Femur (tissue), 1 donor: Measurements from ENCODE around the gene NEGR1.
A peak's percentile ranks its signal among the peaks of the same experiment; 100 is the strongest.

Experiments used
- DNase-seq: peaks from one replicate; pipeline ENCODE4 v3.0.0-alpha.2; 2017

The NEGR1 gene

DNA sequence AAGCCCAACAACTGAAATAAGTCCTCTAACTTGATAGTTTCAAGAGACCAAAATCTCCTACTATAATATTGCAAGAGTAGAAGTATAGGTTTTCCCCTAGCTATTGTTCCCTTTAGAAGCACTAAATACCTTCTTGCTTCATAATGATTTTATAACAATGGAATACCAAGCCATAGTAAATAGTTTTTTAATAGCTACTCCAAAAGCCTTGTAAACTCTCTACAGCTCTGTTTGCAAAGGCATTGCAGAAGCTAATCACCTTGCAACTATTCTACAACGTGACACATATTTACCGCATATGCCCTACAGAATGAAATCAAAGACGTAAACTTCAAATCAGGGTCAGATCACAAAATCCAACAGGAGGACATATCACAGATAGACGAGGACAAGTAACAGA is 750.0 kb downstream of the NEGR1 start:
- no peak for DNase-seq

DNA sequence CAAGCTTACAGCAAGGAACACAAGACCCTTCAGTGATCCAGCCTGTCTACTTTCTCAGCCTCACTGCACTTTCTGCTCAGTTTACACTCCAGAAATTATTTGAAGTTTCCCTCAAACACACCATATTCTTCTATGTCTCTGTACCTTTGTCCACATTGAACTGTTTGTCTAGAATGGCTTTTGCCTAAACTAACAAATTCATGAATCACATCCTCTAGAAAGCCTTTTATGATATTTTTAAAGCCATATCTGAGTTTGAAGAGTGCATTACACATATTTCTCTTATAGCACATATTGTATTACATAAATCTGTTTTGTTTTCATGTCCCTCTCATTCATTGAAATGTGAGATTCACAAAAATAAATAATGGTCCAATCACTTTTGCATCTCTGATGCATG is 755.5 kb downstream of the NEGR1 start:
- no peak for DNase-seq

DNA sequence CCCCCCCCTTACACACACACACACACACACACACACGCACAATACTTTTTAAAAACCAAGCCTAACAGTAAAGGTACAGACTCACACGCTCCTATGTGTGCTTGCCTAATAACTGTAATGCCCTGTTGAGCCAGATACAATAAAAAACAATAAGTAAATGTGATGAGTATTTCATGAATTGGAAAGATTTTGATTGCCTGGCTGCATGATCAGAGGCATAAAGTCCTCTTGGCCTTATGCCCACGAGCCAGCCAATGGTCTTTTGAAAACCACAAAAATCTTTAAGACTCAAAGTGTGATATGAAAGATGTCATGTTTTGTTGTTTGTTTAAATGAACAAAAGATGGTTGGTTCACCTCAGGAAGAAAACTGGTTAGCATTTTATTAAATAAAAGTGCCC is 759.6 kb downstream of the NEGR1 start:
- no peak for DNase-seq

DNA sequence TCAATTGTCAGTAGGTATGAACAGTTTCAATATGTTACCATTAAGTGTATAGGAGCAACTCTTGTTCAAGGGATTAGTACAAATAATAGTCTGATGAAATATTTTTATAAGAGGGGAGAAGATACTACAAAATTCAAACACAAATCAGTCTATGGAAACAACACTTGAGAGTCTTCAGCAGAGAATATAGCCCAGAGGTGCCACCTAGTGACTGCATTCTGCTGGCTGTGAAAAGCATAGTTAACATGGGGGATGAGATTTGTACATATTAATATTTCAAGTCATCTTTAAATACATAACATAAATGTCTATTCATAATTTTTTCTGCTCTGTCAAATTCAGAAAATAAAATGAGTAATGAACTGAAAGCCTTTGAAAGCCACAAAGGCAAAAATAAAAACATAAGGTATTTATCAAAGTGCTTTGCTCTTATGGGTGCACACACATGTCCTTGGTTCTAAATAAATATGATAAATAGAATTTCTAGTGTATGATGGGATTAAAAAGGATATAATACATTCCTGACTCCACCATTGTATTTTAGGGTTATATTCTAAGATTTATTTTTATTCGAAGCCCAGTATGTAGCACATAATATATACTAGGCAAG is 760.6 kb downstream of the NEGR1 start:
- peak; percentile 29 for DNase-seq

DNA sequence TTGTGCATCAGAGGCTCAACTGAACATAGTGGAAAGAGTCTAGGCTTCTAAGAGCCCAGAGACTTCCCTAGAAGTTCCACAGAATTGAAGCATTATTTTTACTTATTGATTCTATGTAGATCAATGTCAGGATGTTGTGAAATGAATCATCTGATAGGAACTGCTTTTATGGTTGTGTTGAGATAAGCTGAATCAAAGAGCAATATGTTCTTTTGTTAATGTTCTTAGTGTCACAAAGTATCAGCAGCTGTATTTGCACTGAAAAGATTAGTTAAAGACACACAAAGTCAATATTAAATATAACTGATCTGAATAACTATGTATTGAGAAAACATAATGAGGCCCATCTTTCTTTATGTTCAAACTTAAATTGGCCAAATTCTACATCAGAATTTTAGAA is 770.8 kb downstream of the NEGR1 start:
- DNase-seq, result no peak

DNA sequence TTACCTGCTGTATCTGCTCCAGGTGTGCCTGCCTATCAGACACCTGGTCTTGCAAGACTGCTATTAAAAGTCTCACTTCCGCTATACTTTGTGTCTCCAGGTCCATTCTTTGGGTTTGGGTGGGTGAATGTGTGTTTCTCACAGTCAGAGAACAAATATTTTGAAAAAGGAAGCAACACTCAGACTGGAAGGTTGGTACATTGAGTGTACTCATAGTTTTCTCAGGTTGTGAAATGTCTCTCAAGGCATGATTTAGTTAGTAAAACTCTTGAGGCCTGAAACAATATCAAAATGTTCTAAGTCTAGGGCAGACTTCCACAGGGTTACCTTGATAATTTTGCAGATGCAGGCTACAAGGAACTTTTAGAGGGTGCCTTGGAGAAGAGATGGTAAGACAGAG is 771.6 kb downstream of the NEGR1 start:
- DNase-seq, result no peak

DNA sequence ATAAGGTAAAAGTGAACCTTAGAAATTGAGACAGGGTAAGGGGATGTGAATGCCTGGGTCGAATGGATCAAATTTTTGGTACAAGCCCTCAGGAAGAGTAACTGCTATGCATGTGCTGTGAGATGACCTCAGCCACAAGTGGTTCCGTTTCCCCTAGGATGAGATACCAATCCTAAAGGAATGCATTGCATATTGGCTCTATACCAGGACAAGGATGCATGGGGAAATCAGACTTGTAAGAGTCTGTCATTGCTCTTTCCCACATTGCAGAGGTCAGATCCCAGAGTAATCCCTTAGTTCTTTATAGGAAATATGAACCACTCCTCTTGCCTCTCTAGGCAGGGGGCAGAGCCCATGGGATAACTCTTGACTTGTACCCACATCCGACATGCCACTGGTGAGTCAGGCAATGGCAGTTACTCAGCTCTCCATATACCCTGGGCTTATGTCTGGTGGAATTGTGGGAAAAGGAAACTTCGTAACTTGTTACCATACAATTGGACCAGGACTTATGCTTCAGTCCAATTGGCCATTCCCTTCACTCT is 773.2 kb downstream of the NEGR1 start:
- DNase-seq, result no peak

DNA sequence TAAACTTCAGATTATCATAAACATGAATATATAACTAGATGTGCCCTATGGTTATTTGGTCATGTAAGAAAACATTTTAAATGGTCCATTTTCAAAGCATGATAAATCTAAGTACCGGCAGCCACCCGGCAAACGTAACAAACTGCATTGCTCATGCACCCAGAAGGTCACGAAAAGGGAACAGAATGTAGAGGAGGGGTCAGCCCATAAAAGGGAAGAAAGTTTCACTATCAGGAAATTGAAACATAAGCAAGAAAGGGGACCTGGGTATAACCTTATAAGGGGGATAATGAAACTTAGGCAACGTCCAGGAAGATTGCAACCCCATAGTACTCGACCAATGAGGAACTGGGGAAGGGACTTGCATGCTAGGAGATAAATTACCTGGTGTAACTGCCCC is 780.3 kb downstream of the NEGR1 start:
- no peak for DNase-seq

DNA sequence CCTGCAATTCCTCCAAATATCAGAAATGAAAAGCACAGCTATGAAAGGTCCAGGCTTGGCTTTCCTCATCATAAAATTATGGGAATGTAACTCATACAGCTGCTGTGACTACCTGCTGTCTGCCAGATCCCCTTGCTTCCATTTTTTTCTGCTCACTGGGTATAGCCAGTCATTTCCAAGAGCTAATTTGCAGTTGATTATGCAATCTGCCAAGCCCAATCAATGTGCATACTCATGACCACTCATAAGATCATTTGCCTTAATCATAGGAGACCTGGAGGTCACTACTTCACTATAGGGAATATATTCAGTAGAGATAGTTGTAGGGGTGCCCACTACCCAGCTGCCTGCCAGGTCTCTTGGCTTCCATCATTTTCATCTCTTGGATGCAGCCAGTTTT is 783.8 kb downstream of the NEGR1 start:
- DNase-seq, result no peak

DNA sequence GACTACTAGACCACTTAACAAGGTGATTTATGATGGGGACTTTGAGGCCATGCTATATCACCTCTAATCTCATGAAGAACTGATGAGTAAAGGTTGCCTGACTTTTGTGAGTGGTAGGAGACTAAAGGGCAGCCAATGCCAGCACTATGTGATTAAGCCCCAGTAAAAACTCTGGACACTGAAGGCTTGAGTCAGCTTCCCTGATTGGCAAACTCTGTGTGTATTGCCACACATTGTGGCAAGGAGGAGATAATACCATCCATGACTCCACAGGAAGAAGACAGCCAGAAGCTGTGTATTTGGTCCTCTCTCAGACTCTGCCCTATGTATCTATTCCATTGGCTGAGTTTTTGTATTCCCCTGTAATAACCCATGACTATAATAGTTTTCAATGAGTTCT is 788.2 kb downstream of the NEGR1 start:
- DNase-seq, result no peak

DNA sequence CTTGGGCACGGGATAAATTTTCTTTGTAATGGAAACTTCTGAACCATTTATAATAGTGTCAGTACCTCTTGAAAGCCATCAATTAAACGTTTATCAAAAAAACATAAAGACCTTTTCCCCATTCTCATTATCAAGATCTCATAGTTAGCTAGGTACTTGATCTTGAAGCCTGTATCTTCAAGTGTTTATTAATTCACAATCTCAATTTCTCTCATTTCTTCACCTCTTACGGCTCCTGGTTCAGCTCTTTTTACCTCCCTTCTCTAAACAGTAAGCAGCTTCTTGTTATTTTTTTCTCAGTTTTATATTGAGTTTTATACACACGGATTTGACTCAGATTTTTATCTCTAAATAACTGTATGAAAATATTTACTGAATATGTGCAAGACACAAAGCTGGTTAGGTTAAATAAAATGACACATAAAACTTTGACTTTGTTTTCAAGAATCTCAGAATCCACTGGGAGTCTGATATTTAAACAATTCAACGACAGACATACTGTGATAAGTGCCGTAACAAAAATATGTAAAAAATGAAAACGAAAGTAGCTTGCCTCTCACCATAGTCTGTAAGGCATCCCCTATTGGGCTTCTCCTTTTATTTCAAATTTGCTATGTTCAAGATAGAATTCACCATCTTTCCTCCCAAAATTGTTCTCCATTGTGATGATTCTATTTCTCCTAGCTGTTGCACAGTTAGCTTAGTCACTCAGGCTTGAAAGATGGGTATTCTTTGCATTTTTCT is 789.9 kb downstream of the NEGR1 start:
- no peak for DNase-seq

DNA sequence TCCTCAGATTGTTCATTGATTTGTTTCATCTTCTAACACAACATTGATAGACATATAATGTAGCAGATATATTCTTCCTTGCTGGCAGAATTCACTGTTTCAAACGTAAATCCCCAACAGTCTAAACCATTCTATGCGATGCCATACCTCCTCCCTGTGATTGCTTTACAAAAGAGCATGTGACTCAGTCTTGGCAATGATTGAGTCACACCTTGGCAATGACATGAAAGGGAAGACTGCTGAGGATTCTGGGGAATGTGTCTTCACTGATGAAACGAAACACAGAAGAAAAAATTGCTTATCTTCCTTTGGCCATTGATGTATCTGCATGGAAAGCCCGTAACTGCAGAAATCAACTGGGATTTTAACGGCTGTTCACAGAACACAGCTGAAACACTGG is 791.9 kb downstream of the NEGR1 start:
- no peak for DNase-seq

DNA sequence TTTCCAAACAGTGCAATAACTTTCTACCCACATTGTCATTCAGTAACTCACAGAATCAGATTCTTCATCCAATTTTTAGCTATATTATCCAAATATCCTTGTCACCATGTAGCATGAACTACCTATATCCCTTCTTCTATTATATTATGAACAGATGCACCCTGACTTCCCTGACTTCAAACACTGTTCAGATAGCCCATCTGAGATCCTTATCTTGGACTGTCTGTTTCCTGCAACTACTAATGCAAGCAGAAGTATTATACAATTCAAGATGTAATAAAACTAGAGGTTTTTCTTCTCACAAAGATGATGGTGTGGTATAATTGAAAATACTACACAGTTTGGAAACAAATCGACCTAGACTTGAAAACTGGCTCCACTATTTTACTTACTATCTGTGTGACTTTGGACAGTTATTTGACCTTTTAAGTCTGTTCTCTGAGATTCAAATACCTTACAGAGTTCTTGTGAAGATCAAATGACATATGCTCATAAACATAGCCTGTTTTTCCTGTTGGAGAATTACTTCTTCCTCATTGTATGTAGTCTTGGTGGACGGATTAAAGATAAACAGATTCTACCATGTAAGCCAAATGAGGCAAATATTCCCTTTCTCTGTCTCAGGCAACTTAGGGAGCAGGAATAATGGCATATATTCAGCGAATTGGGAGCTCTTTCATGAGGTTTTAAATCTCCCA is 793.6 kb downstream of the NEGR1 start:
- no peak for DNase-seq

DNA sequence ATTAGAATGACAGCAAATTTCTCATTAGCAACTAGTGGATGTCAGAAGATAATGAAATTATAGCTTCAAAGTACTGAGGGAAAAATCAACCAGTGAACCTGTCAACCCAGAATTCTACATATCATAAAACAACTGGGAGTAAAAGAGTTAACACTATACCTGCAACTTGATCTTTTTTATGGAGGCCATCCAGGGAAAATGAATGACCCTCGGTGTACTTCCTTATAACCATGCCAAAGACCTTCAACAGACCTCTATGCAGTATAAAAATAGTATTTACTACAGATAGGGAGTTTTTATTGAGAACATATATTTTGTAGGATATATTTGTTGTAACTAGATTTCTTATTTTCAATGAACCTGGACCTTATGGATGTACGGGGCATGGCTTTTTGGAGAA is 809.0 kb downstream of the NEGR1 start:
- DNase-seq, result no peak

DNA sequence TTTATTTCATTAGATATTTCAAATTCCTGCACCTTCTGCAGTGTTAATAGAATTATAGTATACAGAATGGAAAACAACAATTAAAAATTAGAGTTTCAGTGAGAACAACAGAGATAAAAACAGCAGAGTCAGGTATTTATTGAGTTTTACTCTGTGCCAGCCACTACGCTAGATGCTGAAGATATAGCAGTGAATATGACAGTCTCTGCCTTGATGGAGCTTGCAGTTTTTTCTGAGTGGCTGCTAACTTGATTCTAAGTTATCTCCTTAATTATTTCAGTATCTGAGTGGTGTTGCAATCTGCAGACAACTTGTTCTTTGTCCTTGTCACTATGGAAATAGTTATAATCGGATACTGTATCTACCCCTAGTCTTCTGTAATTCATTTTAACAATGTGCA is 817.2 kb downstream of the NEGR1 start:
- no peak for DNase-seq

DNA sequence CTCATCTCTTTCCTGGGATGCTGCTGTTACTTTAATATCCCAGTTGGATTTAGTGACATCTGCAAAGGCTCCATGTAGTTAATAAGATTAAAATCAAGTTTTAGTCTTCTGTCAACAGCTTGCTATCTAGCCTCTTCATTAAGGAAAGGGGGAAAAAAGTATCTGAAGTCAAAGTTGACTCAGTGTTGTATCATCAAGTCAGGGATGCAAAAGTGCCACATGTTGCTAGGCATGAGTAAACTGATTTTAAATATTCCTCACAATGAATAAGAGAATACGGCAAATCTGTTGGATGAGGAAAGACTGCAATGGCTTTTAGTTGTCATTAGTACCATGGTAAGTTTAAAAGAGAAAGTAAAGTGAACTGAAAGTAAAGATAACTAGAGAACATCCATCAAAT is 818.3 kb downstream of the NEGR1 start:
- no peak for DNase-seq

DNA sequence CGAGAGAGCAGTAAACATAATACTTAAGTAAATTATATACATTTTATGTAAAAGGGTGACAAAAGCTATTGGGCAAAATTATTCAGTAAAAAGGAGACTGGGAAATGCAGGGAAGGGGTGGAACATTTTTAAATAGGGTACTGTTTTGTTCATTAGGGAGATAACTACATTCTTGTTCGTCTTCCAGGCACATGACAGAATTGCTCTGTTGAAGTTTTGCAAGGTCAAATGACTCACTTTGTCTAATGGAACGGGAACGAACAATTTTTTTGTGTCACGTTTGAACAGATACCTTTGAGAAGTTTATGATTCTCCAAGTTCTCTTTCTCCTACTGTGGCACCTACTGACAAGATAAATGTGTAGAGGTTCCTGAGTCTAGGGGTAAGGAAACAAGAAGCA is 819.2 kb downstream of the NEGR1 start:
- no peak for DNase-seq

DNA sequence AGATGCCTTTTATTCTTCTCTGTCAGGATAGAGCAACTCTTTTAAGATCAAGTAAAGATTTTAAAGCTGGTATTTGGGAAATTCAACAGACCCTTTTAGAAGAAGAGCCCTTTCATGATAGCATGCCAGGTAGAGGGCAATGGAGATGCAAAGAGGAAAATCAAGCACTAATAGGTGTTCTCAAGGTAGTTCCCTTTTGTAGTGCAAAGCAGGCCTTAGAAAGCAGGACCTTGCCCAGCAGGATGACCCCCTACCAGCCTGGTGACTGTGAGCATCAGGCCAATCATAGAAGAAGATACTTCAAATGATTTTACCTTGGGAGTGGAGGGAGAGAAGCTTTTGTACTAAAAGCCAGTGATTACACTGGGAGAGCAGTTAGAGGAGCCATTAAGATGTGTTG is 820.1 kb downstream of the NEGR1 start:
- no peak for DNase-seq

DNA sequence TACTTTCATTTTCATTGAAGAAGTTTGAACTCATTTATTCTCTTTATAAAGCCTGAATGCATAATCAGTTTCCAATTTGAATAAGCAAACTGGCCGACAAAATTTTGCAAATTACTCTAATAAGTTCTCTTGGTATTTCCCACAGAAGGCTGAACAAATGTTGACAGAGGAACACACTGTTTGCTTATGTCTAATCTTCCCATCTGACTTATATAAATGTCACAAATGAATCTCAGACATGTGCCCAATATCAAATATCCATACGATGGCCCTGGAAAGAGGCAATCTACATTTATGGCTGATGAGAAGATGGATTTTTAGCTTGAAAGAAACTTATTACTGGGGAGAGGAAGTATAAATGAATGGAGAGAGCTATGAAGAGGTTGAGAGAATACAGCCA is 820.9 kb downstream of the NEGR1 start:
- no peak for DNase-seq

DNA sequence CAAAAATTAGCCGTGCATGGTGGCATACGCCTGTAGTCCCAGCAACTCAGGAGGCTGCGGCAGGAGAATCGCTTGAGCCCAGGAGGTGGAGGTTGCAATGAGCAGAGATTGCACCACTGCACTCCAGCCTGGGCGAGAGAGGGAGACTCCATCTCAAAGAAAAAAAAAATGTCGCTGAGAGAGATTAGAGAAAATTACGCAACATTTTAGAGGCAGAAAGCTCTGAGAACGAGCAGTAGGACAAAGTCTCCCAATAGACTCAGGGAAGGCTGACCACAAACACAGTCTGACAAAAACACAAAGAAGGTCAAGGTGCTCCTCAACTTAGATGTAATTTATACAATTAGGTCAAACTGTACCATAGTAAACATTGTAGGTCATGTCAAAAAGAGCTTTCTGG is 833.9 kb downstream of the NEGR1 start:
- no peak for DNase-seq

DNA sequence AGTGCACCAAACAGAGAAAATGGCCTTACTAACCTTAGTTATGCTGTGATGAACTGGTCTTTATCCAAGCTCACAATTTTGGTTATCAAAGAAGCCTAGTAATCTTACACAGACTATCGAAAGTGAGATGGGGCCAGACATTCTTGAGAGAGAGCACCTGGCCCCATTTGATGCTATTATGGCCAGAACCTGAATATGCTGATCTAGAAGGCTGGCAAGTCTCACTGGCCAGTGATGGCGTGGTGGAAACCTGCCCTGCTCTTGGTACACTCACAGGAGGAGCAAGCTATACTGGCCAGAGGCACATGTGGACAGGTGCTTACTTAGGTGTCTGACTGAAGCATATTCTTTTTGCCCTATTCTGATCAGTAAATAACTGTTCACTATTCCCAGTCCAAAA is 843.7 kb downstream of the NEGR1 start:
- DNase-seq, result no peak

DNA sequence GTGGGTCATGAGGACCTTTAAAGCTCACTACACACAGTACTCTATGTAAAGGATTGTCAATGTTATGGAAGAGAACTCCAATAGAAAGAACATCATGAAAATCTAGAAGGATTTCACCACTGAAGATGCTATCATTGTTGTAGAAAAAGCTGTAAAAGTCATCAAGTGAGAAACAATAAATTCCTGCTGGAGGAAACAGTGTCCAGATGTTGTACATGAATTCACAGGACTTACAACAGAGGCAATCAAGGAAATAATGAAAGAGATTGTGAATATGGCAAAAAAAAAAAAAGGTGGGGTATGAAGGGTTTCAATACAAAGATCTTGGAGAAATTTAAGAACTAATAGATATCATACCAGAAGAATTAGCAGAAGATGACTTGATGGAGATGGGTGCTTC is 846.4 kb downstream of the NEGR1 start:
- no peak for DNase-seq

DNA sequence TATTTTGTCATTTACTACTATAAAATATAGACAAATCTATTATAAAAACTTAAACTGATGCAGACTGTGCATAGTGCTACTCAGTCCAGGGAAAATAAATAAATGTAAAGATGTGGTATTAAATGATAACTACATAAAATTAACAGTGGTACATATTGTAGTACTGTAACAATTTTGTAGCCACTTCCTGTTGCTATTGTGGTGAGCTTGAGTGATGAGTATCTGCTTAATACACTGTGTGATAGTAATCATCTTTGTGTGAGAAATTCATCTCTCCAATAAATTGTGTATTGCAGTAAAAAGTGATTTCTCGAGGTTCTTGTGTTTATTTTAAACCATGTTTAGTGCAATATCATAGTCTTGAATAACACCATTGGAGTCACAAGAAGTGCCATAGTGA is 848.1 kb downstream of the NEGR1 start:
- DNase-seq, result no peak

DNA sequence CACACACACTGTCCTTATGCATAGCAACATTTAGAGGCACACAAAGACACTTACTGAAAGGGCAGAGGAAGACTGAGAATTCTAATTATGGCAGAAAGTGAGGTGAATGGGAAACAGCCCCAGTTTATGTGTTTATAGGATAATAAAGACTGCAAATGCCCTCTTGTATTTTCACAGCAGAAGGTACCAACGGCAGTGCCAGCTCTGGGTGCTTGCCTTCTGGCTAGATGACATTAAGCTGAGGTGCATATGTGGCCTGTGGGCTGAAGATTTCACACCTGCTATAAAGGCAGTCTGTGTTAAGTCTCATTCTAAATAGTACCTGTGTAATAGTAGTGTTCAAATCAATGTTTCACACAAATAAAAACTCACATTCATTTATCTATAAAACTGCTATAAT is 854.3 kb downstream of the NEGR1 start:
- no peak for DNase-seq
